Activated naive CD4-positive, alpha-beta T cell treated with anti-CD3 and anti-CD28 coated beads for 36 hours (primary cell): Measurements from ENCODE around the gene PKM. TPM values are rescaled to one million over a fixed set of nuclear protein-coding genes. Genes with fewer than 3 reads are reported as not detected.

Source experiments
- CTCF ChIA-PET: fragments of 350-600 bp; sonication (Branson Sonifier 250); formaldehyde crosslinking; loops from one replicate; lab custom pipeline; 2021; ENCODE audit warnings: antibody characterized with exemption; lab: Charles Lee
- DNase-seq: peaks from one replicate; pipeline ENCODE4 v3.0.0-alpha.2; 2020
- H3K27ac Mint-ChIP-seq: one replicate; pipeline ENCODE4 v1.8.0; 2021; ENCODE audit warnings: mild to moderate bottlenecking, mixed read lengths
- H3K27me3 Mint-ChIP-seq: one replicate; pipeline ENCODE4 v1.8.0; 2021; ENCODE audit warnings: low read depth, mixed read lengths
- H3K36me3 Mint-ChIP-seq: one replicate; pipeline ENCODE4 v1.8.0; 2021; ENCODE audit warnings: low read depth, mixed read lengths
- H3K4me1 Mint-ChIP-seq: one replicate; pipeline ENCODE4 v1.8.0; 2021; ENCODE audit warnings: low read depth, mixed read lengths
- H3K4me3 Mint-ChIP-seq: one replicate; pipeline ENCODE4 v1.8.0; 2021; ENCODE audit warnings: mild to moderate bottlenecking, moderate library complexity, mixed read lengths
- H3K9me3 Mint-ChIP-seq: one replicate; pipeline ENCODE4 v1.8.0; 2021; ENCODE audit warnings: mixed read lengths
- intact Hi-C: fragments of 100-400 bp; cut with micrococcal nuclease; formaldehyde crosslinking; loops from one replicate; pipeline ENCODE4 v1.15.1; 2023
- total RNA-seq, 2 experiments: library from RNA; stranded (reverse); gene quantifications; one replicate each; pipeline ENCODE4 v1.2.3, GENCODE V29; 2021

PKM gene
- total RNA-seq, 2 experiments from 2014 or later, result 1,794 to 1,797 TPM

- Mint-ChIP-seq H3K4me1 (peaks cover 26% of the 10 kb centered on the region), H3K9me3 (no peaks in the 10 kb centered on the region), H3K4me3 (peak overlapping the region; percentile 100), H3K27ac (peak overlapping the region; percentile 99), H3K36me3 (peaks cover 27% of the 10 kb centered on the region), H3K27me3 (no peaks in the 10 kb centered on the region)
- peak; percentile 78 for DNase-seq
- intact Hi-C loops, result loop anchor here (1.0 to 2.0 kb wide), 4 partner anchors 32 to 455 kb away; partner anchors contain the start of genes BBS4, HIGD2B and PARP6
- CTCF ChIA-PET, result interaction anchor here (0.6 to 1.4 kb wide), 4 partner anchors 29 to 53 kb away, joined by 3 to 7 read pairs (median 6); no protein-coding TSS in a partner anchor
These were observed 966 bp upstream of the PKM start for GRCh38 chr15:72231833-72232478.

DNA sequence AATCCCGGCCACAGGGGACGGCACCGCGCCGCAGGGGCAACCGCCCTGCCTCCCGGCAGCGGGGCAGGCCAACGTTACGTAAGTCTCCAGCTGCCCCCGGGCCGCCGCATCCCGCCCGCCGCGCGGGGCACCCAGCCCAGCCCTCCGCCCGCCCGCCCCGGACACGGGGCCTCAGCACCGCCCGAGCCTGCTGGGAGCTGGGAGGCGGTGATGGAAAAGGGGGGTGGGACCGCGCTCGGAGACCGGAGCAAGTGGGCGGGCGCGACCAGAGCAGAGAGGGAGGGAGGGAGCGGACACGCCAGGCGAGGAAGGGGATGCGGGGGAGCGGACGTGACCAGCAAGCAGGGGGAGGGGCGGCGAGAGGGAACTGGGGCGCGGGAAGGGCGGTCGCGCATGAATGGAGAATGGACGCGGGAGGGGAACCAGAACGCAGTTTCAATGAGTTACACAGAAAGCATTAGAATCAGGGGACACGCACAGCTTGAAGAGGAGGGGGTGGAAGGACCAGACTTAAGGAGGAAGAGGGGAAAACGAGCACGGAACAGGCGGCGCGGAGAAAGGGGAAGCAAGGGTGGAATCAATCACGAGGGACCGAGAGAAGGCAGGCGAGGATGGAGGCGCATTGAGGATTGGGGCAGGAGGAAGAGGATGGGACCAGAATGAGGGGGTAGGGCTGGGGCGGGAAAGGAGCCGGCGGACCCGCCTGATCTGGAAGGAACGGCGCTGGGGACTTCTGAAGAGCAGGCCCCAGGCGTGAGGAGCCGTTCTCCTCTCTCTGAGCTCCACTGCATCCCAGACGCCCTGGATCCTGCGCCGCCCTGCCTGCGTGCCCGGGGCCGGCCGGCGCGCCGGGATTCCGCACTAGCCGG lies 559 bp downstream of the PKM start:
- no peaks in the 10 kb centered on the region for H3K9me3 Mint-ChIP-seq
- H3K27me3 Mint-ChIP-seq, result no peaks in the 10 kb centered on the region
- peaks cover 32% of the 10 kb centered on the region for H3K4me1 Mint-ChIP-seq
- CTCF ChIA-PET, result interaction anchor here (1.1 to 1.2 kb wide), 2 partner anchors 19 to 34 kb away, joined by 3 to 7 read pairs; no protein-coding TSS in a partner anchor
- DNase-seq, result peak; percentile 88
- intact Hi-C loops, result loop anchor here (1.0 to 2.0 kb wide), 3 partner anchors 42 to 456 kb away; partner anchors contain the start of genes BBS4, HIGD2B and PARP6
- peak overlapping the region; percentile 100 for H3K4me3 Mint-ChIP-seq
- peak overlapping the region; percentile 99 for H3K27ac Mint-ChIP-seq
- H3K36me3 Mint-ChIP-seq, result peaks cover 41% of the 10 kb centered on the region

DNA sequence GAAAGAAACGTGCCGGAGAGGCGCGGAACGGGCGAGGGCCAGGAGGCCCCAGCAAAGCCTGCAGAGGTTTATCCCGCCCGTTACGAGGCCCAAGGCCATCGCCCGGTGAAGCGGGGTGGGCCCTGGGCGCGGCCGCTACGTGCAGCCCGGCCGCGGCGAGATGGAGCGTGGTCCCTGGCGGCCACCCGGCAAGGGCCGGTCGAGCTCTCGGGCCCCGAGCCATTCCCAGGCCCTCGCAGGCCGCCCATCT lies 1.1 kb downstream of the PKM start:
- Mint-ChIP-seq H3K27ac (peak overlapping the region; percentile 96), H3K9me3 (no peaks in the 10 kb centered on the region), H3K4me3 (peak overlapping the region; percentile 100), H3K4me1 (peaks cover 34% of the 10 kb centered on the region), H3K27me3 (no peaks in the 10 kb centered on the region), H3K36me3 (peaks cover 43% of the 10 kb centered on the region)
- DNase-seq, result no peak
- intact Hi-C loops, result loop anchor here (2.0 to 10.0 kb wide), 5 partner anchors 147 to 1765 kb away; partner anchors contain the start of genes ADPGK, BBS4, HEXA and HIGD2B
- CTCF ChIA-PET, result interaction anchor here (1.1 kb wide), 1 partner anchor 19 kb away, joined by 3 read pairs; no protein-coding TSS in a partner anchor

- peak; percentile 67 for DNase-seq
- Mint-ChIP-seq H3K9me3 (no peaks in the 10 kb centered on the region), H3K4me3 (peak overlapping the region; percentile 100), H3K4me1 (peaks cover 34% of the 10 kb centered on the region), H3K27ac (peak overlapping the region; percentile 96), H3K36me3 (peaks cover 45% of the 10 kb centered on the region), H3K27me3 (no peaks in the 10 kb centered on the region)
- CTCF ChIA-PET, result interaction anchor here (1.9 kb wide), 1 partner anchor 45 kb away, joined by 9 read pairs; no protein-coding TSS in a partner anchor
- intact Hi-C loops, result loop anchor here (5.0 to 10.0 kb wide), 4 partner anchors 148 to 1765 kb away; partner anchors contain the start of genes ADPGK, HEXA, PML and STOML1
These were observed 1.7 kb downstream of the PKM start for GRCh38 chr15:72229076-72229946.

DNA sequence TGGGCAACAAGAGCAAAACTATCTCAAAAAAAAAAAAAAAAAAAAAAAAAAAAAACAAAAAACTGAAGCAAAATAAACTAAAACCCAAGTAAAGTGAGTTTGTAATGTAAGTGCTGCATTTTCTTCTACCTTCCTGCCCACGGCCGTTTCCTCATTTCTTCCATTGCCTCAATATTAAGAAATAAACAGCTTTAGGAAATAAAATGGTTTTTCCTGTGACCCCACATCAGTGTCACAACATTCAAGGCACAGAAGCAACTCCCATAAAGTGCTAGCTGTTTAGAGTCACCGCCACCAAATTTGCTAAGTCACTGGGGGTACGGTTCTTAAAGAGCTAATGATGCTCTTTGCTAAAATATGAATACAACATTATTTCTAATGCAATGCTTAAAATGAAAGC lies 3.3 kb downstream of the PKM start:
- peaks cover 44% of the 10 kb centered on the region for H3K4me1 Mint-ChIP-seq
- no peaks in the 10 kb centered on the region for H3K9me3 Mint-ChIP-seq
- peak overlapping the region; percentile 96 for H3K27ac Mint-ChIP-seq
- CTCF ChIA-PET, result interaction anchor here (0.7 to 5.5 kb wide), 8 partner anchors 11 to 60 kb away, joined by 3 to 36 read pairs (median 8); no protein-coding TSS in a partner anchor
- H3K4me3 Mint-ChIP-seq, result peak overlapping the region; percentile 100
- intact Hi-C loops, result loop anchor here (1.0 to 10.0 kb wide), 10 partner anchors 10 to 1767 kb away; partner anchors contain the start of genes ADPGK, HEXA, MYO9A and NEO1
- DNase-seq, result peak; percentile 34
- no peaks in the 10 kb centered on the region for H3K27me3 Mint-ChIP-seq
- H3K36me3 Mint-ChIP-seq, result peaks cover 60% of the 10 kb centered on the region

GRCh38 chr15:72227192-72227586 lies 3.8 kb downstream of the PKM start:
- peak; percentile 77 for DNase-seq
- intact Hi-C loops, result loop anchor here (2.0 to 10.0 kb wide), 5 partner anchors 150 to 1768 kb away; partner anchors contain the start of genes ADPGK, HEXA, NEO1 and PML
- peaks cover 44% of the 10 kb centered on the region for H3K4me1 Mint-ChIP-seq
- CTCF ChIA-PET, result interaction anchor here (1.0 to 5.5 kb wide), 15 partner anchors 11 to 149 kb away, joined by 3 to 36 read pairs (median 6); partner anchors contain the start of gene HEXA
- no peaks in the 10 kb centered on the region for H3K27me3 Mint-ChIP-seq
- no peaks in the 10 kb centered on the region for H3K9me3 Mint-ChIP-seq
- peaks cover 65% of the 10 kb centered on the region for H3K36me3 Mint-ChIP-seq
- peak overlapping the region; percentile 100 for H3K4me3 Mint-ChIP-seq
- peak overlapping the region; percentile 96 for H3K27ac Mint-ChIP-seq

DNA sequence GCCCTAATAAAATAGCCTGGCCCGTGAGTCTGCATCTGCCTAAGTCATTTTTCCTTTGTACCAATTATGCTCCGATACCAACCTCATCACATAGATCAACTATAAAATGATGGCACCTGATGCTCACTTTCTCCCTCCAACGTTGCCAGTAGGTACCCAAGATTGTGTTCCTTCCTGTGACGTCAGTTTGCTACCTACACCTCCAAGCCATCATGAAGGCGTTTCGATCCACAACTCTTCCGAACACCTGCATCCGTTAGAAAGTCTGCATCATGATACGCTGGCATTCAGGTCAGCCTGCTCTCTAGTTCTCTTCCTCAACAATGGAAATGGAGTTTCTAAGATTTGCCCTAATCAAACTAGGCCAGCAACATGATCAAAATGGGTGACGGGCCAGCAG lies 7.7 kb downstream of the PKM start:
- Mint-ChIP-seq H3K4me3 (no peak overlapping the region), H3K9me3 (no peaks in the 10 kb centered on the region), H3K4me1 (peaks cover 70% of the 10 kb centered on the region), H3K27ac (peak overlapping the region; percentile 25), H3K36me3 (peaks cover 81% of the 10 kb centered on the region), H3K27me3 (no peaks in the 10 kb centered on the region)
- CTCF ChIA-PET, result interaction anchor here (5.5 kb wide), 1 partner anchor 15 kb away, joined by 36 read pairs; no protein-coding TSS in a partner anchor
- intact Hi-C loops, result loop anchor here (10.0 kb wide), 1 partner anchor 1772 kb away; the partner anchor contains the start of genes PML and STOML1
- no peak for DNase-seq

- CTCF ChIA-PET, result interaction anchor here (0.6 to 3.3 kb wide), 5 partner anchors 12 to 537 kb away, joined by 3 to 18 read pairs (median 5); partner anchors contain the start of gene GRAMD2A
- Mint-ChIP-seq H3K9me3 (no peaks in the 10 kb centered on the region), H3K27ac (peak overlapping the region; percentile 25), H3K4me1 (peaks cover 70% of the 10 kb centered on the region), H3K27me3 (no peaks in the 10 kb centered on the region), H3K4me3 (no peak overlapping the region), H3K36me3 (peaks cover 82% of the 10 kb centered on the region)
- DNase-seq, result no peak
- intact Hi-C loops, result loop anchor here (10.0 kb wide), 1 partner anchor 1772 kb away; the partner anchor contains the start of genes PML and STOML1
These were observed 8.6 kb downstream of the PKM start for GRCh38 chr15:72222393-72222792.

- H3K27ac Mint-ChIP-seq, result peak overlapping the region; percentile 25
- intact Hi-C loops, result loop anchor here (10.0 kb wide), 1 partner anchor 1774 kb away; the partner anchor contains the start of genes PML and STOML1
- peaks cover 72% of the 10 kb centered on the region for H3K36me3 Mint-ChIP-seq
- no peak for DNase-seq
- CTCF ChIA-PET, result interaction anchor here (2.2 to 3.3 kb wide), 2 partner anchors 22 to 53 kb away, joined by 6 to 18 read pairs; partner anchors contain the start of gene GRAMD2A
- peaks cover 60% of the 10 kb centered on the region for H3K4me1 Mint-ChIP-seq
- H3K27me3 Mint-ChIP-seq, result no peaks in the 10 kb centered on the region
- no peaks in the 10 kb centered on the region for H3K9me3 Mint-ChIP-seq
- H3K4me3 Mint-ChIP-seq, result no peak overlapping the region
These were observed 10.3 kb downstream of the PKM start for GRCh38 chr15:72220687-72221086.

DNA sequence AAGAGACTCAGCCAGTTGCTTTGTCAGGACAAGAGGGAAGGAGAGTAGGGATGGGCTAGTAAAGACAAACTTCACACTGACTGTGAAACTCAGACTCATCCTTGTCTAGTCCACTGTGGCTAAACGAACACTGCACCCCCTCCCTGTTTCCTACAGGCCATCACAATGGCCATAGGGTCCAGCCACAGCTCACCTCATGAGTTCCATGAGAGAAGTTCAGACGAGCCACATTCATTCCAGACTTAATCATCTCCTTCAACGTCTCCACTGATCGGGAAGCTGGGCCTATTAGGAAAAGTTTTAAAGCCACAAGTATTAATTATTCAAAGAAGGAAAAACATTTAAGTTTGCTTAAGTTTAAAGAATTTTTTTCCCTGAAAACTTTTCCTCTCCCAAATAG lies 13.8 kb downstream of the PKM start:
- intact Hi-C loops, result no loop called here
- H3K4me1 Mint-ChIP-seq, result peaks cover 35% of the 10 kb centered on the region

GRCh38 chr15:72216079-72216478 lies 14.9 kb downstream of the PKM start:
- Mint-ChIP-seq H3K4me1 (peaks cover 25% of the 10 kb centered on the region), H3K27ac (peak overlapping the region; percentile 56), H3K4me3 (no peak overlapping the region), H3K27me3 (no peaks in the 10 kb centered on the region), H3K36me3 (peaks cover 61% of the 10 kb centered on the region), H3K9me3 (no peaks in the 10 kb centered on the region)
- CTCF ChIA-PET, result interaction anchor here (0.6 to 3.2 kb wide), 5 partner anchors 11 to 34 kb away, joined by 3 to 13 read pairs (median 4); no protein-coding TSS in a partner anchor
- no peak for DNase-seq
- intact Hi-C loops, result no loop called here

More for the DNA sequence above, 13.8 kb downstream of the PKM start:
- Mint-ChIP-seq H3K27ac (peak overlapping the region; percentile 75), H3K4me3 (no peak overlapping the region), H3K27me3 (no peaks in the 10 kb centered on the region), H3K9me3 (no peaks in the 10 kb centered on the region), H3K36me3 (peaks cover 62% of the 10 kb centered on the region)
- DNase-seq, result no peak
- CTCF ChIA-PET, result interaction anchor here (1.0 to 3.2 kb wide), 4 partner anchors 10 to 18 kb away, joined by 4 to 13 read pairs (median 5); no protein-coding TSS in a partner anchor
